Thyroid gland (tissue), 4 donors: ENCODE measurements around the gene ASCL5.

Experiments used
- POLR2A ChIP-seq, 2 donors: fragments of 450-650 bp; IDR thresholded peaks; one replicate each; pipeline ENCODE4 v1.6.1; 2017; ENCODE audit warnings: antibody characterized with exemption in 2 of 2, mild to moderate bottlenecking in 2 of 2, moderate library complexity in 1 of 2
- TF ChIP-seq, protein P1 (sequence below), 6 experiments: fragments of 200-600 bp in 3 of 6; fragments of 450-650 bp in 3 of 6; sonication (generic) in 3 of 6; IDR thresholded peaks; one replicate each; pipeline ENCODE4 v1.5.1; 2016 to 2019; ENCODE audit warnings: antibody characterized with exemption in 6 of 6, mild to moderate bottlenecking in 2 of 6, inconsistent platforms in 1 of 6, moderate library complexity in 1 of 6

DNA sequence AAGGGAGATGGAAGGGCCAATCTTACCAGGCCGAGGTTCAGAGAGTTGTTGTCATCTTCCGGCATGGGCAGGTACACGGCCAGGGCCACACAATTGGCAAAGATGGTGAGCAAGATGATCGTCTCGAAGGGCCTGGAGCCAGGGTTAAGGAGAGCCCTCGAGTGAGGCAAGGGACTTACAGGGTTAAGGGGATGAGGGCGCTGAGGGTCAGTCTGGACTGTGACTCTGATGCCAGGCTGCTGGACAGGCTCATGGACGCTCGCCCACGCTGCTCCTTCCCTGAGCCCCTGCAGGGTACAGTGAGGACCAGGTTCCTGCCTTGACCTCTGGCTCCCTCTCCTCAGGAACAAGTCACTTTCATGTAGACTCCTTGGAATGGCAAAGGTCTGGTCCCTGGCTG lies 16.8 kb downstream of the ASCL5 start:
- TF ChIP-seq POLR2A (IDR thresholded peaks at IDR 0.05) = no peak
- TF ChIP-seq, protein P1, sequence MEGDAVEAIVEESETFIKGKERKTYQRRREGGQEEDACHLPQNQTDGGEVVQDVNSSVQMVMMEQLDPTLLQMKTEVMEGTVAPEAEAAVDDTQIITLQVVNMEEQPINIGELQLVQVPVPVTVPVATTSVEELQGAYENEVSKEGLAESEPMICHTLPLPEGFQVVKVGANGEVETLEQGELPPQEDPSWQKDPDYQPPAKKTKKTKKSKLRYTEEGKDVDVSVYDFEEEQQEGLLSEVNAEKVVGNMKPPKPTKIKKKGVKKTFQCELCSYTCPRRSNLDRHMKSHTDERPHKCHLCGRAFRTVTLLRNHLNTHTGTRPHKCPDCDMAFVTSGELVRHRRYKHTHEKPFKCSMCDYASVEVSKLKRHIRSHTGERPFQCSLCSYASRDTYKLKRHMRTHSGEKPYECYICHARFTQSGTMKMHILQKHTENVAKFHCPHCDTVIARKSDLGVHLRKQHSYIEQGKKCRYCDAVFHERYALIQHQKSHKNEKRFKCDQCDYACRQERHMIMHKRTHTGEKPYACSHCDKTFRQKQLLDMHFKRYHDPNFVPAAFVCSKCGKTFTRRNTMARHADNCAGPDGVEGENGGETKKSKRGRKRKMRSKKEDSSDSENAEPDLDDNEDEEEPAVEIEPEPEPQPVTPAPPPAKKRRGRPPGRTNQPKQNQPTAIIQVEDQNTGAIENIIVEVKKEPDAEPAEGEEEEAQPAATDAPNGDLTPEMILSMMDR (IDR thresholded peaks at IDR 0.05) = no peak
